Keratinocyte (primary cell): ENCODE measurements around the gene FAM193B.

Experiments used
- CTCF ChIP-seq, 3 experiments: IDR thresholded peaks in 1 of 3; conservative IDR thresholded peaks in 1 of 3; optimal IDR thresholded peaks in 1 of 3; 2 replicates in 2 of 3; 3 replicates in 1 of 3; pipeline versions ENCODE3 to v1.5.1; 2011; ENCODE audit warnings: low read length in 3 of 3, mild to moderate bottlenecking in 3 of 3, moderate library complexity in 2 of 3, control low read depth in 1 of 3, inconsistent platforms in 1 of 3; ENCODE audit not compliant: insufficient read depth in 2 of 3; ENCODE audit errors: extremely low read depth in 1 of 3
- EZH2 ChIP-seq: IDR thresholded peaks from one replicate; pipeline ENCODE4 v1.6.1; 2012; ENCODE audit warnings: inconsistent platforms, mild to moderate bottlenecking, low read length, moderate library complexity

GRCh38 chr5:177539411-177539810 lies 15.0 kb downstream of the FAM193B start:
- TF ChIP-seq CTCF (optimal IDR thresholded peaks at IDR 0.05 in 1 of 3, IDR thresholded peaks at IDR 0.05 in 1 of 3, conservative IDR thresholded peaks at IDR 0.05 in 1 of 3; ENCODE audit: extremely low read depth in 1 of 3, insufficient read depth in 2 of 3, low read length in 3 of 3) (no peak), EZH2 (no peak)
